Measurements from ENCODE around the gene SNX30. TPM values are rescaled to one million over a fixed set of nuclear protein-coding genes. Genes with fewer than 3 reads are reported as not detected.

SNX30 gene
- total RNA-seq, 1 donor from 2014 or later = 12.8 TPM

- Mint-ChIP-seq H3K4me1 (ENCODE audit: unreplicated experiment) (no peaks in the 10 kb centered on the region), H3K27me3 (ENCODE audit: unreplicated experiment) (peaks cover 2% of the 10 kb centered on the region), H3K9me3 (ENCODE audit: unreplicated experiment) (no peaks in the 10 kb centered on the region), H3K36me3 (ENCODE audit: low read depth, unreplicated experiment) (no peaks in the 10 kb centered on the region), H3K4me3 (ENCODE audit: unreplicated experiment) (no peak overlapping the region), H3K27ac (ENCODE audit: unreplicated experiment) (no peak overlapping the region)
- no peak for TF ChIP-seq CTCF (IDR thresholded peaks at IDR 0.05; ENCODE audit: unreplicated experiment)
- no peak for DNase-seq (ENCODE audit: low spot score)
Measured at GRCh38 chr9:112743216-112743836, 7.2 kb upstream of the SNX30 start.

GRCh38 chr9:112744177-112744576 is 6.4 kb upstream of the SNX30 start:
- H3K9me3 Mint-ChIP-seq (ENCODE audit: unreplicated experiment) = no peaks in the 10 kb centered on the region
- TF ChIP-seq CTCF (IDR thresholded peaks at IDR 0.05; ENCODE audit: unreplicated experiment) = no peak
- H3K27ac Mint-ChIP-seq (ENCODE audit: unreplicated experiment) = no peak overlapping the region
- no peak overlapping the region for H3K4me3 Mint-ChIP-seq (ENCODE audit: unreplicated experiment)
- no peaks in the 10 kb centered on the region for H3K4me1 Mint-ChIP-seq (ENCODE audit: unreplicated experiment)
- DNase-seq (ENCODE audit: low spot score) = no peak
- no peaks in the 10 kb centered on the region for H3K36me3 Mint-ChIP-seq (ENCODE audit: low read depth, unreplicated experiment)
- peaks cover 2% of the 10 kb centered on the region for H3K27me3 Mint-ChIP-seq (ENCODE audit: unreplicated experiment)

- TF ChIP-seq CTCF (IDR thresholded peaks at IDR 0.05; ENCODE audit: unreplicated experiment) = no peak
- Mint-ChIP-seq H3K4me3 (ENCODE audit: unreplicated experiment) (no peak overlapping the region), H3K4me1 (ENCODE audit: unreplicated experiment) (peaks cover 3% of the 10 kb centered on the region), H3K36me3 (ENCODE audit: low read depth, unreplicated experiment) (peaks cover 5% of the 10 kb centered on the region), H3K27ac (ENCODE audit: unreplicated experiment) (no peak overlapping the region), H3K9me3 (ENCODE audit: unreplicated experiment) (no peaks in the 10 kb centered on the region), H3K27me3 (ENCODE audit: unreplicated experiment) (peaks cover 9% of the 10 kb centered on the region)
- no peak for DNase-seq (ENCODE audit: low spot score)
Measured at GRCh38 chr9:112747094-112747493, 3.5 kb upstream of the SNX30 start.

DNA sequence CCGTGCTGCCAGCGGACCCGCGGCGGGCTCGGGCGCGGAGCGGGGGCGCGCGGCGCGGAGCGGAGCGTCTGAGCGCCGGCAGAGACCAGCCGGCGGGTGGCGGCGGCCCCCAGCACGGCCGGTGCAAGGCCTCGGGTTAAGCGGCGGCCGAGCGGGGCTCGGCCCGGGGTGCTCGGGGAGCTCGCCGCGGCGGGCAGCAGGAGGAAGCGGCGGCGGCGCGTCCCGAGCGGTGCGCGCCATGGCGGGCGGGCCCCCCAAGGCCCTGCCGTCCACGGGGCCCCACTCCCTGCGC is 150 bp downstream of the SNX30 start:
- Mint-ChIP-seq H3K9me3 (ENCODE audit: unreplicated experiment) (no peaks in the 10 kb centered on the region), H3K27me3 (ENCODE audit: unreplicated experiment) (peaks cover 14% of the 10 kb centered on the region), H3K27ac (ENCODE audit: unreplicated experiment) (no peak overlapping the region), H3K4me3 (ENCODE audit: unreplicated experiment) (no peak overlapping the region), H3K36me3 (ENCODE audit: low read depth, unreplicated experiment) (peaks cover 5% of the 10 kb centered on the region), H3K4me1 (ENCODE audit: unreplicated experiment) (peaks cover 17% of the 10 kb centered on the region)
- no peak for DNase-seq (ENCODE audit: low spot score)
- no peak for TF ChIP-seq CTCF (IDR thresholded peaks at IDR 0.05; ENCODE audit: unreplicated experiment)

DNA sequence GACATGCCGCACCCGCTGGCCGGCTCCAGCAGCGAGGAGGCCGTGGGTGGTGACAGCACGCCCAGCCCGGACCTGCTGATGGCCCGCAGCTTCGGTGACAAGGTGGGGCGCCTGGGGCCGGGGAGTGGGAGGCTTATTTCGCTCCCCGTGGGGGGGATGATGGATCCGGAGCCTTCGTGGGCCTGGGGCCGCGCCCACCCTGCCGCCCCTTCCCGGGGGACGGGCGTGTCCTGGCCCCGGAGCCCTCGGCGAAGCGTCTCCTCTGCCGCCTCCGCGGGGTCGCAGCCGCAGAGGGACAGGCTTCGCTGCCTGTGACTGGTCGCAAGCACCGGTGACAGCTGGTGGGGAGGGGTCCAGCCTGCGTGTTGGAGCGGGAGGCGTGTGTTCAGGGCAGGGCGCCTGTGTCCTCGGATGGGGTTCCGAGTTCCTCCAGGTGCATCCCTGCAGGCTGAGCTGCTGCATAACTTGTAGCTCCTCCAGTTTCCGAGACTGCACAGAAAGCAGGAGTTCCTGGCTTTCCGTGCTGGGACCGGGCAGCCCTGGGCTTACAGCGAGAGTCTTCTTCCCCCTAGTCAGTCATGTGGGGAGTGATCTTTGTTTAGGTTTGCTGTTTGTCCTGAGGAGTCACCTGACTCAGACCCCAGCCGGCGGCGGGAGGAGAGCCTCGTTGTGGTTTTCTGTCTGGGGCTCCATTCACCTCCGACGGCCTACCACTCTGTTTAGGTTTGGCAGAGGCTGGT is 666 bp downstream of the SNX30 start:
- H3K4me3 Mint-ChIP-seq (ENCODE audit: unreplicated experiment) = peak overlapping the region; percentile 90
- DNase-seq (ENCODE audit: low spot score) = peak; percentile 42
- H3K27me3 Mint-ChIP-seq (ENCODE audit: unreplicated experiment) = peaks cover 14% of the 10 kb centered on the region
- H3K27ac Mint-ChIP-seq (ENCODE audit: unreplicated experiment) = no peak overlapping the region
- no peak for TF ChIP-seq CTCF (IDR thresholded peaks at IDR 0.05; ENCODE audit: unreplicated experiment)
- H3K9me3 Mint-ChIP-seq (ENCODE audit: unreplicated experiment) = no peaks in the 10 kb centered on the region
- peaks cover 17% of the 10 kb centered on the region for H3K4me1 Mint-ChIP-seq (ENCODE audit: unreplicated experiment)
- H3K36me3 Mint-ChIP-seq (ENCODE audit: low read depth, unreplicated experiment) = peaks cover 5% of the 10 kb centered on the region
